HepG2 (cell line): ENCODE measurements around the gene C9orf50. TPM values are rescaled to one million over a fixed set of nuclear protein-coding genes. Genes with fewer than 3 reads are reported as not detected.

Source experiments
- ARNT2 ChIP-seq: sonication (generic); formaldehyde crosslinking; IDR thresholded peaks from 2 replicates; pipeline ENCODE4 v1.8.0; 2022; ENCODE audit warnings: mild to moderate bottlenecking, low read depth, missing genetic modification reagents, moderate library complexity
- ATF1 ChIP-seq: IDR thresholded peaks from 2 replicates; pipeline ENCODE4 v1.6.1; 2016; ENCODE audit warnings: mild to moderate bottlenecking, control low read depth
- CBFB ChIP-seq: sonication (generic); formaldehyde crosslinking; IDR thresholded peaks from 2 replicates; pipeline ENCODE4 v1.4.0; 2020; ENCODE audit warnings: missing genetic modification reagents
- CCDC6 ChIP-seq: sonication (generic); formaldehyde crosslinking; IDR thresholded peaks from 2 replicates; pipeline ENCODE4 v1.8.1; 2022; ENCODE audit warnings: mild to moderate bottlenecking, missing genetic modification reagents, moderate library complexity
- ETS1 ChIP-seq: sonication (generic); formaldehyde crosslinking; IDR thresholded peaks from 2 replicates; pipeline ENCODE4 v1.4.0; 2020; ENCODE audit warnings: missing genetic modification reagents
- FOSL1 ChIP-seq: sonication (generic); formaldehyde crosslinking; IDR thresholded peaks from 2 replicates; pipeline ENCODE4 v1.9.0; 2021; ENCODE audit warnings: missing genetic modification reagents, borderline replicate concordance
- IRX3 ChIP-seq: sonication (generic); formaldehyde crosslinking; IDR thresholded peaks from 2 replicates; pipeline ENCODE4 v1.8.1; 2023; ENCODE audit warnings: mild to moderate bottlenecking, low read depth, missing genetic modification reagents, borderline replicate concordance
- KDM5B ChIP-seq: sonication (generic); formaldehyde crosslinking; IDR thresholded peaks from 2 replicates; pipeline ENCODE4 v1.4.0; 2020; ENCODE audit warnings: missing genetic modification reagents, mild to moderate bottlenecking, borderline replicate concordance
- NCOR1 ChIP-seq: fragments of 200-600 bp; sonication (generic); IDR thresholded peaks from 2 replicates; pipeline ENCODE4 v1.7.0; 2017; ENCODE audit warnings: antibody characterized with exemption, low read length, borderline replicate concordance
- TCF7L2 ChIP-seq: IDR thresholded peaks from 2 replicates; pipeline ENCODE4 v1.6.1; 2011; ENCODE audit warnings: mild to moderate bottlenecking, low read depth, low read length, moderate library complexity
- ZBTB1 ChIP-seq: sonication (generic); formaldehyde crosslinking; IDR thresholded peaks from 2 replicates; pipeline ENCODE4 v1.4.0; 2020; ENCODE audit warnings: missing genetic modification reagents, borderline replicate concordance
- ZBTB38 ChIP-seq: sonication (generic); formaldehyde crosslinking; IDR thresholded peaks from 2 replicates; pipeline ENCODE4 v1.5.1; 2020; ENCODE audit warnings: mild to moderate bottlenecking, missing genetic modification reagents
- ZFP36 ChIP-seq: fragments of 150-350 bp; IDR thresholded peaks from 2 replicates; pipeline ENCODE4 v1.6.1; 2018; ENCODE audit warnings: borderline replicate concordance, low read length, low read depth; ENCODE audit not compliant: partially characterized antibody
- ZFY ChIP-seq: sonication (generic); formaldehyde crosslinking; IDR thresholded peaks from 2 replicates; pipeline ENCODE4 v1.4.0; 2020; ENCODE audit warnings: missing genetic modification reagents
- ZNF18 ChIP-seq: sonication (generic); formaldehyde crosslinking; IDR thresholded peaks from 2 replicates; pipeline ENCODE4 v1.8.0; 2022; ENCODE audit warnings: mild to moderate bottlenecking, missing genetic modification reagents; ENCODE audit not compliant: insufficient replicate concordance
- ZNF30 ChIP-seq: sonication (generic); formaldehyde crosslinking; IDR thresholded peaks from 2 replicates; pipeline ENCODE4 v1.5.0; 2020; ENCODE audit warnings: mild to moderate bottlenecking, missing genetic modification reagents
- ZNF383 ChIP-seq: sonication (generic); formaldehyde crosslinking; IDR thresholded peaks from 2 replicates; pipeline ENCODE4 v1.4.0; 2020; ENCODE audit warnings: missing genetic modification reagents, mild to moderate bottlenecking, borderline replicate concordance
- ZNF724P ChIP-seq: sonication (generic); formaldehyde crosslinking; IDR thresholded peaks from 2 replicates; pipeline ENCODE4 v1.8.0; 2022; ENCODE audit warnings: missing genetic modification reagents, borderline replicate concordance
- ZNF781 ChIP-seq: sonication (generic); formaldehyde crosslinking; IDR thresholded peaks from 2 replicates; pipeline ENCODE4 v1.5.1; 2020; ENCODE audit warnings: borderline replicate concordance, mild to moderate bottlenecking, missing genetic modification reagents; ENCODE audit errors: not compliant biosample characterization
- ZNF891 ChIP-seq: sonication (generic); formaldehyde crosslinking; IDR thresholded peaks from 2 replicates; pipeline ENCODE4 v1.5.0; 2020; ENCODE audit warnings: mild to moderate bottlenecking, missing genetic modification reagents
- ZSCAN25 ChIP-seq: sonication (generic); formaldehyde crosslinking; IDR thresholded peaks from 2 replicates; pipeline ENCODE4 v1.8.0; 2022; ENCODE audit warnings: mild to moderate bottlenecking, missing genetic modification reagents
- polyA plus RNA-seq, 8 experiments: library from polyadenylated mRNA; depleted of rRNA in 3 of 8; stranded (reverse) in 7 of 8; unstranded in 1 of 8; fragments of >200 nt; fragmentation: Illumina TruSeq in 4 of 8; extraction: Trizol in 4 of 8; gene quantifications; 2 replicates each; pipeline versions ENCODE4 v1.2.1 to v1.2.3, GENCODE V29; 2011 to 2016; ENCODE audit warnings: low read depth in 4 of 8, missing spikeins in 1 of 8, mixed read lengths in 1 of 8; ENCODE audit not compliant: insufficient read depth in 1 of 8
- total RNA-seq, 5 experiments: library from RNA; depleted of rRNA; stranded (reverse); fragments of >200 nt; fragmentation: Illumina TruSeq; extraction: Trizol; gene quantifications; 2 replicates each; pipeline ENCODE4 v1.2.3, GENCODE V29; 2016; ENCODE audit warnings: low read depth in 1 of 5
- TF ChIP-seq, protein P1 (sequence below): sonication (generic); formaldehyde crosslinking; IDR thresholded peaks from 2 replicates; pipeline ENCODE4 v1.4.0; 2020; ENCODE audit warnings: missing genetic modification reagents
- TF ChIP-seq, protein P2 (sequence below): sonication (generic); formaldehyde crosslinking; IDR thresholded peaks from 2 replicates; pipeline ENCODE4 v1.4.0; 2020; ENCODE audit warnings: mild to moderate bottlenecking, low read depth, missing genetic modification reagents

The C9orf50 gene
- total and polyA plus RNA-seq, 2 of the 13 experiments (the other 11 are each of a cell fraction or from before 2014, with no cell fraction given), result not detected

DNA sequence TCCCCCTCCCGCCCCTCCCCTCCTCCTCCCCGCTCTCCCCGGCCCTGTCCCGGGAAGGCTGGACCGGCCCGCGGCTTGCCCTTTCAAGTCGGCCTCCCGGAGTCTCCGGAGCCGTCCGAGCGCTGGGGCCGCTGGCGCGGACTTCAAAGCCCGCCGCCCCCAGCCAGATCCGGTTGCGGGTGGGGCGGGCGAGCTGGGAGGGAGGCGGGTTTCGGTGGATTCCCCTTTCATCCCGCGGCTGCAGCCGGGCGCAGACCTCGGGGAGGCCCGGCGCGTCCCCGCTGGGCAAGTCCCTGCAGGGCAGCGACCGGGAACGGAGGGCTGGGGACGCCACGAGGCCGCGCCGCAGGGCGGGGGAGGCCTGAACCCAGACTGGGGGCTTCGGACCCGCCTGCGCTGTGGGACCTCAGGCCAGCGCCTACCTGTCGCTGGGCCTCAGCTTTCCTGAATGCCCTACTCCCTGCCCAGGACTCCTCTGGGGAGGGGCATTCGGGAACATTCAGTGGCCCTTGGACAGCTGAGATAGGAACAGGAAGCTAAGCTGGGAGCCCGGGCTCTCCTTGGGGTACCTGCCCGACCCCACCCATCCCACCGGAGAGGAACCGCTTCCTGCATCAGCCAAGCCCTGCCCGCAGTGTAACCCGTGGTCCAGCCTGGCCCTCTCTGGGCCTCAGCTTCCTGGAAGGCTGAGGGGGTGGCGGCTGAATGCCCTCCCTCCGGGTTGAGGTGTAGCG, 23.4 kb downstream of the C9orf50 start (continued):
- TF ChIP-seq NCOR1 (peak; percentile 33; the same call in 1 of the 2 replicates), ZNF724P (no peak; the same call in 1 of the 2 replicates), ZFY (peak; percentile 92), FOSL1 (CRISPR knock-in tag) (0 out of 2 replicates have a peak, but pooled peaks have one; percentile 11), KDM5B (CRISPR knock-in tag) (peak; percentile 80; the same call in 1 of the 2 replicates), ZBTB1 (CRISPR knock-in tag) (no peak), ZBTB38 (CRISPR knock-in tag) (peak; percentile 69), ARNT2 (CRISPR knock-in tag) (peak; percentile 66), ATF1 (CRISPR knock-in tag) (no peak), ZNF18 (no peak), ZNF383 (CRISPR knock-in tag) (no peak), CCDC6 (peak; percentile 74; the same call in 1 of the 2 replicates), ZNF30 (CRISPR knock-in tag) (no peak), ZSCAN25 (CRISPR knock-in tag) (peak; percentile 98), ETS1 (0 out of 2 replicates have a peak, but pooled peaks have one; percentile 76), ZFP36 (no peak), IRX3 (CRISPR knock-in tag) (0 out of 2 replicates have a peak, but pooled peaks have one; percentile 82), TCF7L2 (peak; percentile 83), CBFB (CRISPR knock-in tag) (peak; percentile 94), ZNF781 (CRISPR knock-in tag) (peak; percentile 37), ZNF891 (peak; percentile 4; the same call in 1 of the 2 replicates)
- TF ChIP-seq, protein P1, sequence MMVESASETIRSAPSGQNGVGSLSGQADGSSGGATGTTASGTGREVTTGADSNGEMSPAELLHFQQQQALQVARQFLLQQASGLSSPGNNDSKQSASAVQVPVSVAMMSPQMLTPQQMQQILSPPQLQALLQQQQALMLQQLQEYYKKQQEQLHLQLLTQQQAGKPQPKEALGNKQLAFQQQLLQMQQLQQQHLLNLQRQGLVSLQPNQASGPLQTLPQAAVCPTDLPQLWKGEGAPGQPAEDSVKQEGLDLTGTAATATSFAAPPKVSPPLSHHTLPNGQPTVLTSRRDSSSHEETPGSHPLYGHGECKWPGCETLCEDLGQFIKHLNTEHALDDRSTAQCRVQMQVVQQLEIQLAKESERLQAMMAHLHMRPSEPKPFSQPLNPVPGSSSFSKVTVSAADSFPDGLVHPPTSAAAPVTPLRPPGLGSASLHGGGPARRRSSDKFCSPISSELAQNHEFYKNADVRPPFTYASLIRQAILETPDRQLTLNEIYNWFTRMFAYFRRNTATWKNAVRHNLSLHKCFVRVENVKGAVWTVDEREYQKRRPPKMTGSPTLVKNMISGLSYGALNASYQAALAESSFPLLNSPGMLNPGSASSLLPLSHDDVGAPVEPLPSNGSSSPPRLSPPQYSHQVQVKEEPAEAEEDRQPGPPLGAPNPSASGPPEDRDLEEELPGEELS (CRISPR knock-in tag), result peak; percentile 84
- TF ChIP-seq, protein P2, sequence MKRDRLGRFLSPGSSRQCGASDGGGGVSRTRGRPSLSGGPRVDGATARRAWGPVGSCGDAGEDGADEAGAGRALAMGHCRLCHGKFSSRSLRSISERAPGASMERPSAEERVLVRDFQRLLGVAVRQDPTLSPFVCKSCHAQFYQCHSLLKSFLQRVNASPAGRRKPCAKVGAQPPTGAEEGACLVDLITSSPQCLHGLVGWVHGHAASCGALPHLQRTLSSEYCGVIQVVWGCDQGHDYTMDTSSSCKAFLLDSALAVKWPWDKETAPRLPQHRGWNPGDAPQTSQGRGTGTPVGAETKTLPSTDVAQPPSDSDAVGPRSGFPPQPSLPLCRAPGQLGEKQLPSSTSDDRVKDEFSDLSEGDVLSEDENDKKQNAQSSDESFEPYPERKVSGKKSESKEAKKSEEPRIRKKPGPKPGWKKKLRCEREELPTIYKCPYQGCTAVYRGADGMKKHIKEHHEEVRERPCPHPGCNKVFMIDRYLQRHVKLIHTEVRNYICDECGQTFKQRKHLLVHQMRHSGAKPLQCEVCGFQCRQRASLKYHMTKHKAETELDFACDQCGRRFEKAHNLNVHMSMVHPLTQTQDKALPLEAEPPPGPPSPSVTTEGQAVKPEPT, result peak; percentile 59; the same call in 1 of the 2 replicates
